ENCODE results near the gene SF3A1. TPM values are rescaled to one million over a fixed set of nuclear protein-coding genes. Genes with fewer than 3 reads are reported as not detected.

Gene SF3A1
- total and polyA plus RNA-seq, 4 donors: 13.6 to 116 (median 68.0) TPM

DNA sequence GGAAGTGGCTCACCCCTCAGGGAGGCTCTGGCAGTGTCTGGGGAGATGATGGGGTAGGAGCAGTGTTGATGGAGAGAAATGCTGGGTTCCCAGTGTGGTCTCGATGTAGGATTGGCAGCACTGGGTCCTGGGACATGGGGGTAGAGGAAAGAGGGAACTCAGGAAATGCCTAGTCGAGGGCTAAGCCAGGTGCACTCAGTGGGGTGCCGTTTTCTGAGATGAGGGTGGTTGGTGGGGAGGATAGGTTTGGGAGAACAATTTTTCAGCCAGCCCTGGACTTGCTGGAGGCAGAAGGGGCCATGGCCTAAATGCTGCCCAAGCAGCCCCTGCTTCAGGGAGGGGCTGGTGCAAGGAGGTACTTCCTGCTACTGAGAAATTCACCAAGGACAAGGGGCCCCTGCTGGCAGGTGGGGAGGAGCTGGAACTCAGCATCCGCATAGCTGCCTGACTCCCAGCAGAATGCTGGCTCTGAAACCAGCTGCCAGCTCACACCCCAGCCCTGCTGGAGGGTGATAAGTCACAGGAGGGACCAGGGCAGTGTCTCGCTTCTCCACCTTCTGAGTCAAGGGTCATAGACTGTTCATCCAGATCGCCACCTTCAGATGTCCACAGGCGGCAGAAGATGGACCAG lies 6.1 kb upstream of the SF3A1 start:
- Histone ChIP-seq H3K36me3 (ENCODE audit: control insufficient read depth in 1 of 2, insufficient read depth in 2 of 2, low read length in 1 of 2) (no peaks in the 10 kb centered on the region), H3K27ac (ENCODE audit: low read depth in 1 of 2, low read length in 2 of 2) (no peak overlapping the region), H3K4me1 (ENCODE audit: control insufficient read depth in 1 of 2, insufficient read depth in 2 of 2, low read length in 2 of 2) (no peaks in the 10 kb centered on the region), H3K9me3 (ENCODE audit: control insufficient read depth, low read length) (no peaks in the 10 kb centered on the region), H3K4me3 (ENCODE audit: low read length in 2 of 2) (no peak overlapping the region), H3K27me3 (ENCODE audit: control insufficient read depth in 1 of 2, insufficient read depth in 2 of 2, low read length in 1 of 2) (no peaks in the 10 kb centered on the region)
- intact Hi-C loops (cut with DNase I): no loop called here
- ATAC-seq (ENCODE audit: low FRiP score): no peak
- 82 to 84% methylated on average over 7 of the region's 7 CpGs for WGBS, 2 donors
- no peak for DNase-seq

DNA sequence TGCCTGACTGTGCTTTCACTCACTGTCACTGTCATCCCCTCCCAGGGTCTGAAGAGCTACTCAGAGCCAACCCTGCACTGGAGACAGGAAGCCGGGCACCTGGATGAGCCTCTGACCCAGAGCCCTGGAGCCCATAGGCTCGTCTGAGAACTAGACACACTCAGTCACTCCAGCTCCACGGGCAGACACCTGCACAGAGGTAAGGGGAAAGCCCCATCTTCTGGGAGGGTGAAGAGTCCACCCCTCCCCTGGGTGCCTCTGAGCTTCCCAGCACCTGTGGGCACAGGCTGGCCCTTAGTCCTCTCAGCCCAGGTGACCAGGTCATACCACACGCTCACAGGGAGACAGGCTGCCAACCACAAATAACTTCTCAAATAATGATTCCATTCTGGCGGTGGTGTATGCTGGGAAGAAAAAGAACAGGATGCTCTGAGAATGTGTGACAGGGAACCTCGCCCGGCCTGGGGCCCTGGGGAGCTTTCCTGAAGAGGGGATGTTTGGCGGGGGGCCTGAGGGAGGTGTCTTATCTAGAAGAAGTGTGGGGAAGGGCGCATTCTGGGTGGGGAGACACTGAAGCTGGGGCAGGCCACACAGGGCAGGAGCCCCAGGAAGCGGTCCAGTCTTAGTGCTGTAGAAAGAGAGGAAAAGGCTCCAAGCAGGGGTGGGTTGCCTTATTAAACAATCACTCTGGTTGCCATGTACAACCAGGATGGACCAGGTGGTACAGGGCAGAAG lies 5.4 kb upstream of the SF3A1 start:
- intact Hi-C loops (cut with DNase I): no loop called here
- H3K27ac ChIP-seq (ENCODE audit: low read depth in 1 of 2, low read length in 2 of 2): no peak overlapping the region
- DNase-seq (no peak), ATAC-seq (ENCODE audit: low FRiP score) (no peak)
- H3K9me3 ChIP-seq (ENCODE audit: control insufficient read depth, low read length): no peaks in the 10 kb centered on the region
- H3K36me3 ChIP-seq (ENCODE audit: control insufficient read depth in 1 of 2, insufficient read depth in 2 of 2, low read length in 1 of 2): no peaks in the 10 kb centered on the region
- H3K4me1 ChIP-seq (ENCODE audit: control insufficient read depth in 1 of 2, insufficient read depth in 2 of 2, low read length in 2 of 2): no peaks in the 10 kb centered on the region
- no peaks in the 10 kb centered on the region for H3K27me3 ChIP-seq (ENCODE audit: control insufficient read depth in 1 of 2, insufficient read depth in 2 of 2, low read length in 1 of 2)
- WGBS, 2 donors: 88 to 92% methylated on average over 10 of the region's 10 CpGs
- no peak overlapping the region for H3K4me3 ChIP-seq (ENCODE audit: low read length in 2 of 2)

DNA sequence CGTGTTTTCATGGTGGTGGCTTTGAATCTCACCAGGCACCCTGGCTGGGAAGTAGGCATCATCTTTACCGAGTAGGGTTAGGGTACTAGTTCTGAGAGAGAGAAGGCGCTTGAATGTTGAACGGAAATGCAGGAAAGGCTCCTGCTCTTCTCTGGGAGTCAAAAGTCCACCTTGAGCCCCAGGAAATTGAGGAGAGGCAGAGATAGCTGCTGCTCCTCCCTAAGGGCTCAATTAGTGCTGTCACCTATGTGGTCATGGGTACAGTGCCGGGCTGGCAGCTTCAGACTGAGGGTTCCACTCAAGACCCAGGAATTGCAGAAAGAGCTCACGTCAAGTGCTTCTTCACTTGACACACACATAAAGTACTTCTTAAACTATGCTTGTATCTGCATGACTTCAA lies 1.8 kb upstream of the SF3A1 start:
- intact Hi-C loops (cut with DNase I): no loop called here
- no peaks in the 10 kb centered on the region for H3K4me1 ChIP-seq (ENCODE audit: control insufficient read depth in 1 of 2, insufficient read depth in 2 of 2, low read length in 2 of 2)
- ATAC-seq (ENCODE audit: low FRiP score): no peak
- no peak overlapping the region for H3K27ac ChIP-seq (ENCODE audit: low read depth in 1 of 2, low read length in 2 of 2)
- no peaks in the 10 kb centered on the region for H3K9me3 ChIP-seq (ENCODE audit: control insufficient read depth, low read length)
- no peak overlapping the region for H3K4me3 ChIP-seq (ENCODE audit: low read length in 2 of 2)
- WGBS, 2 donors: 90 to 92% methylated on average over 6 of the region's 6 CpGs
- no peaks in the 10 kb centered on the region for H3K27me3 ChIP-seq (ENCODE audit: control insufficient read depth in 1 of 2, insufficient read depth in 2 of 2, low read length in 1 of 2)
- no peak for DNase-seq
- no peaks in the 10 kb centered on the region for H3K36me3 ChIP-seq (ENCODE audit: control insufficient read depth in 1 of 2, insufficient read depth in 2 of 2, low read length in 1 of 2)

DNA sequence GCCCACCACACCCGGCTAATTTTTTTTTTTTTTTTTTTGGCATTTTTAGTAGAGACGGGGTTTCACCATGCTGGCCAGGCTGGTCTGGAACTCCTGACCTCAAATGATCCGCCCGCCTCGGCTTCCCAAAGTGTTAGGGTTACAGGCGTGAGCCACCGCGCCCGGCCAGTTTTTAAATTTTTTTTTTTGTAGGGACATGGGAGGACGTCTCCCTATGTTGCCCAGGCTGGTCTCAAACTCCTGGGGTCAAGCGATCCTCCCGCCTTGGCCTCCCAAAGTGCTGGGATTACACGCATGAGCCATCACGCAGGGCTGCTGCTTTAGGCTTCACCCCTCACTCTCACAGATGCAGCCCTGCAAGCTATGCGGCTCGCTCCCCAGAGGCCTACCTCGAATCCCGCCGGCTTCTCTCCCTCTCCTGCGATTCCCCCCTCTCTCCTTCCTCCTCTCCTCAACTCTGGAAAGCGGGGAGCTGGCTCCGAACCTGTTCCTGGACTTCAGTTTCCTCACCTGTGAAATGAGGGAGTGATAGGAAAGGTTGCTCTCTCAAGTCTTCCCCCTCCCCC lies 1.0 kb upstream of the SF3A1 start:
- H3K27ac ChIP-seq (ENCODE audit: low read depth in 1 of 2, low read length in 2 of 2): no peak overlapping the region
- intact Hi-C loops (cut with DNase I): loop anchor here in 1 of 2 donors (2.0 kb wide), 3 partner anchors 29 to 69 kb away; partner anchors contain the start of genes CASTOR1, RNF215 and TBC1D10A
- no peaks in the 10 kb centered on the region for H3K27me3 ChIP-seq (ENCODE audit: control insufficient read depth in 1 of 2, insufficient read depth in 2 of 2, low read length in 1 of 2)
- no peaks in the 10 kb centered on the region for H3K4me1 ChIP-seq (ENCODE audit: control insufficient read depth in 1 of 2, insufficient read depth in 2 of 2, low read length in 2 of 2)
- DNase-seq (no peak), ATAC-seq (ENCODE audit: low FRiP score) (no peak)
- no peaks in the 10 kb centered on the region for H3K36me3 ChIP-seq (ENCODE audit: control insufficient read depth in 1 of 2, insufficient read depth in 2 of 2, low read length in 1 of 2)
- no peaks in the 10 kb centered on the region for H3K9me3 ChIP-seq (ENCODE audit: control insufficient read depth, low read length)
- 46% methylated on average over 21 to 22 of the region's 22 CpGs for WGBS, 2 donors
- no peak overlapping the region for H3K4me3 ChIP-seq (ENCODE audit: low read length in 2 of 2)

DNA sequence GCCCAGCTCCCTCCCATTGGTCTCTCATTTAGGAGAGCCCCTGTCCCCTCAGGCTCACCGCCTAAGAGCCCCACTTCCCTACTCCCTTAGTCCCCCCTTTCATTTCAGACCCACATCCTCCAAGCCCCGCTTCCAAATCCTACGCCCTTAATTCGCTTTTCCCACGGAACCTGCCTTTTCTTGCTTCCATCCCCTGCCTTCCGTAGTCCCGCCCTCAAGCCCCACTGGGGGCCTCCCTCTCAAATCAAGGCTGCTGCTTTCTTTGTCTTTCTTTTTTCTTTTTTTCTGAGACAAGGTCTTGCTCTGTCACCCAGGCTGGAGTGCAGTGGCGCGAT lies 509 bp upstream of the SF3A1 start:
- DNase-seq (no peak), ATAC-seq (ENCODE audit: low FRiP score) (peak; percentile 24)
- WGBS, 2 donors: 2% methylated on average over 9 of the region's 9 CpGs
- Histone ChIP-seq H3K27ac (ENCODE audit: low read depth in 1 of 2, low read length in 2 of 2) (no peak overlapping the region), H3K4me1 (ENCODE audit: control insufficient read depth in 1 of 2, insufficient read depth in 2 of 2, low read length in 2 of 2) (no peaks in the 10 kb centered on the region), H3K27me3 (ENCODE audit: control insufficient read depth in 1 of 2, insufficient read depth in 2 of 2, low read length in 1 of 2) (no peaks in the 10 kb centered on the region), H3K4me3 (ENCODE audit: low read length in 2 of 2) (peak overlapping the region; percentile 3 to 53), H3K36me3 (ENCODE audit: control insufficient read depth in 1 of 2, insufficient read depth in 2 of 2, low read length in 1 of 2) (peaks cover under 1 to 5% of the 10 kb centered on the region in 2 donors), H3K9me3 (ENCODE audit: control insufficient read depth, low read length) (no peaks in the 10 kb centered on the region)
- intact Hi-C loops (cut with DNase I): loop anchor here in 1 of 2 donors (2.0 kb wide), 3 partner anchors 30 to 68 kb away; partner anchors contain the start of genes CASTOR1, RNF215 and TBC1D10A

DNA sequence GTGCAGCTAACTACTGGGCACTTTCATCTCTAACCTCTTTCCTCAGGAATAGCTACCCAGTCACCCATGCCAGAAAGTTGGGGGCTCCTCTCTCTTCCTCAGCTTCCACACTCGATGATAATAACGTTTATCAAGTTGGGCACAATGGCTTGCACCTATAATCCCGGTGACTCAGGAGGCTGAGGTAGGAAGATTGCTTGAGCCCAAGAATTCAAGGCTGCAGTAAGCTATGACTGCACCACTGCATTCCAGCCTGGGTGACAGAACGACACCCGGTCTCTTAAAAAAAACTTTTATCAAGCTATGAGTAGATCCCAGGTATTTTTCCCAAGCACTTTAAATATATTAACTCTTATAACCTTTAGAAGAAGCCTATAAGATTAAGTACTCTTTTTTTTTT lies 2.0 kb downstream of the SF3A1 start:
- intact Hi-C loops (cut with DNase I): no loop called here
- H3K27me3 ChIP-seq (ENCODE audit: control insufficient read depth in 1 of 2, insufficient read depth in 2 of 2, low read length in 1 of 2): no peaks in the 10 kb centered on the region
- 52 to 69% methylated on average over 5 of the region's 5 CpGs for WGBS, 2 donors
- no peak for DNase-seq
- no peak overlapping the region for H3K27ac ChIP-seq (ENCODE audit: low read depth in 1 of 2, low read length in 2 of 2)
- no peaks in the 10 kb centered on the region for H3K4me1 ChIP-seq (ENCODE audit: control insufficient read depth in 1 of 2, insufficient read depth in 2 of 2, low read length in 2 of 2)
- H3K4me3 ChIP-seq (ENCODE audit: low read length in 2 of 2): no peak overlapping the region
- no peaks in the 10 kb centered on the region for H3K9me3 ChIP-seq (ENCODE audit: control insufficient read depth, low read length)
- ATAC-seq (ENCODE audit: low FRiP score): no peak
- H3K36me3 ChIP-seq (ENCODE audit: control insufficient read depth in 1 of 2, insufficient read depth in 2 of 2, low read length in 1 of 2): peaks cover 4 to 6% of the 10 kb centered on the region in 2 donors

DNA sequence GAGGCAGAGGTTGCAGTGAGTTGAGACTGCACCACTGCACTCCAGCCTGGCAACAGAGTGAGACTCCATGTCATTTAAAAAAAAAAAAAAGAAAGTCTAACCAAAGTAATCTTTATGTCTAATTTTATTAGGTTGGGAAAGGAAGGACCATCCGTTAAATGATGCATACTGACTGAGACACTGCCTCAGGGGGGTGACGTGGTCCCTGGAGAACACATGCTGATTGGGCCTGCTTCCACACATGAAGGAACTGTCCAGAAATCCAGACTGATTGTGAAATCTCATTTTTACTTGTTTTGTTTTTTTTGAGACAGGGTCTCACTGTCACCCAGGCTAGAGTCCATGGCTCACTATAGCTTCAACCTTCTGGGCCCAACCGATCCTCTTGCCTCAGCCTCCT lies 5.5 kb downstream of the SF3A1 start:
- no peak overlapping the region for H3K4me3 ChIP-seq (ENCODE audit: low read length in 2 of 2)
- H3K4me1 ChIP-seq (ENCODE audit: control insufficient read depth in 1 of 2, insufficient read depth in 2 of 2, low read length in 2 of 2): no peaks in the 10 kb centered on the region
- peaks cover 4 to 7% of the 10 kb centered on the region in 2 donors for H3K36me3 ChIP-seq (ENCODE audit: control insufficient read depth in 1 of 2, insufficient read depth in 2 of 2, low read length in 1 of 2)
- H3K27ac ChIP-seq (ENCODE audit: low read depth in 1 of 2, low read length in 2 of 2): no peak overlapping the region
- intact Hi-C loops (cut with DNase I): no loop called here
- no peaks in the 10 kb centered on the region for H3K27me3 ChIP-seq (ENCODE audit: control insufficient read depth in 1 of 2, insufficient read depth in 2 of 2, low read length in 1 of 2)
- 89 to 92% methylated on average over 3 of the region's 3 CpGs for WGBS, 2 donors
- DNase-seq (no peak), ATAC-seq (ENCODE audit: low FRiP score) (no peak)
- H3K9me3 ChIP-seq (ENCODE audit: control insufficient read depth, low read length): no peaks in the 10 kb centered on the region

DNA sequence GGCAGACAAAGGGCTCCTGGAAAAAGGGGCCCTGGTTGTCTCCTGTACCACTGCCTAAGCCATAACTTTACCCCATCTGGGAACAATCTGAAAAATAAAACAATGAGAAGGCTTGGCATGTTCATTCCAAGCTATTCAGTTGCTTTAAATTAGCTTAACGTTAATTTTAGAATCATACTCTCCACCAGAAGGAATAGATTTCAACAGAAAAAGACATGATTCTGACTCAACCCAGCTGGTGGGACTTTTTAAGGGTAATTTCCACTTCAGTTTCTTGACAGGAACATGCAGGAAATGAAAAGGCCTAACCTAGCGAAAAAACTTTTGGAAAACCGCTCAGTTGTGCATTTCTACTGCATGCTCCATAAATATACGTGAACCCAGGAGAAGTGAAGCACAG lies 7.9 kb downstream of the SF3A1 start:
- 74 to 79% methylated on average over 4 of the region's 4 CpGs for WGBS, 2 donors
- ATAC-seq (ENCODE audit: low FRiP score): no peak
- H3K27me3 ChIP-seq (ENCODE audit: control insufficient read depth in 1 of 2, insufficient read depth in 2 of 2, low read length in 1 of 2): no peaks in the 10 kb centered on the region
- H3K36me3 ChIP-seq (ENCODE audit: control insufficient read depth in 1 of 2, insufficient read depth in 2 of 2, low read length in 1 of 2): peaks cover 4 to 20% of the 10 kb centered on the region in 2 donors
- intact Hi-C loops (cut with DNase I): no loop called here
- H3K27ac ChIP-seq (ENCODE audit: low read depth in 1 of 2, low read length in 2 of 2): no peak overlapping the region
- H3K4me1 ChIP-seq (ENCODE audit: control insufficient read depth in 1 of 2, insufficient read depth in 2 of 2, low read length in 2 of 2): no peaks in the 10 kb centered on the region
- H3K4me3 ChIP-seq (ENCODE audit: low read length in 2 of 2): no peak overlapping the region
- no peaks in the 10 kb centered on the region for H3K9me3 ChIP-seq (ENCODE audit: control insufficient read depth, low read length)
- DNase-seq: no peak

DNA sequence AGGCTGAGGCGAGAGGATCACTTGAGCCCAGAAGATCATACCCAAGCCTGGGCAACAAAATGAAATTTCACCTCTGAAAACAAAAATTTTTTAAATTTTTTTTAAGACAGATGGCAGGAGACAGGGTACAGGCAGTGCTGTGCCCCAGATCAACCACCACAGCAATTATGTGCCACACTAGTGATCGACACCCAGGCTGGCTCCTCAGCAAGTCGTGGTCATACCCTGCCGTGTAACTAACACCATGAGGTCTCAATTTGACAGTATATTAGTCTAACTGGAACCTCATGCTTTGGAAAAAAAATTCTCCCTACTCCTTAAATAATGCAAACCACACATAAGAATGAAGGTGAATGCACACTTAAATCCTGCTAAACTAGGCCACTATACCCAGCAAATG lies 8.3 kb downstream of the SF3A1 start:
- intact Hi-C loops (cut with DNase I): no loop called here
- H3K27me3 ChIP-seq (ENCODE audit: control insufficient read depth in 1 of 2, insufficient read depth in 2 of 2, low read length in 1 of 2): no peaks in the 10 kb centered on the region
- ATAC-seq (ENCODE audit: low FRiP score) (no peak), DNase-seq (no peak)
- H3K27ac ChIP-seq (ENCODE audit: low read depth in 1 of 2, low read length in 2 of 2): no peak overlapping the region
- H3K36me3 ChIP-seq (ENCODE audit: control insufficient read depth in 1 of 2, insufficient read depth in 2 of 2, low read length in 1 of 2): peaks cover 4 to 20% of the 10 kb centered on the region in 2 donors
- H3K4me3 ChIP-seq (ENCODE audit: low read length in 2 of 2): no peak overlapping the region
- no peaks in the 10 kb centered on the region for H3K9me3 ChIP-seq (ENCODE audit: control insufficient read depth, low read length)
- 79 to 87% methylated on average over 4 of the region's 4 CpGs for WGBS, 2 donors
- no peaks in the 10 kb centered on the region for H3K4me1 ChIP-seq (ENCODE audit: control insufficient read depth in 1 of 2, insufficient read depth in 2 of 2, low read length in 2 of 2)
